K562 (cell line): ENCODE measurements around the gene AFAP1.

Experiments used
- ATF7 ChIP-seq: fragments of 450-650 bp; IDR thresholded peaks from 2 replicates; pipeline ENCODE4 v1.7.1; 2014; ENCODE audit warnings: mild to moderate bottlenecking, moderate library complexity
- ETV6 ChIP-seq, 3 experiments: fragments of 150-350 bp in 1 of 3; sonication (generic) in 1 of 3; formaldehyde crosslinking in 1 of 3; IDR thresholded peaks; 2 replicates each; pipeline versions ENCODE4 v1.6.1 to v1.8.0; 2014 to 2022; ENCODE audit warnings: borderline replicate concordance in 2 of 3, low read depth in 2 of 3, antibody characterized with exemption in 1 of 3, low read length in 1 of 3, mild to moderate bottlenecking in 1 of 3, missing genetic modification reagents in 1 of 3
- HDAC8 ChIP-seq: fragments of 450-650 bp; IDR thresholded peaks from 2 replicates; pipeline ENCODE4 v1.6.1; 2016; ENCODE audit warnings: mild to moderate bottlenecking, missing genetic modification characterization, moderate library complexity, missing compliant biosample characterization
- NR2C1 ChIP-seq, 2 experiments: fragments of 450-650 bp; IDR thresholded peaks; 2 replicates each; pipeline ENCODE4 v1.6.1; 2017; ENCODE audit warnings: mild to moderate bottlenecking in 2 of 2, antibody characterized with exemption in 1 of 2, inconsistent platforms in 1 of 2, missing compliant biosample characterization in 1 of 2, missing genetic modification characterization in 1 of 2
- NR3C1 ChIP-seq: sonication (generic); formaldehyde crosslinking; IDR thresholded peaks from 2 replicates; pipeline ENCODE4 v1.8.1; 2022; ENCODE audit warnings: missing genetic modification reagents
- POLR2A ChIP-seq: fragments of 450-650 bp; conservative IDR thresholded peaks from 2 replicates; pipeline ENCODE4 v1.6.1; 2016
- POLR2AphosphoS5 ChIP-seq: IDR thresholded peaks from 2 replicates; pipeline ENCODE4 v1.6.1; 2011; ENCODE audit warnings: mild to moderate bottlenecking, low read depth, low read length, moderate library complexity; ENCODE audit not compliant: control insufficient read depth, insufficient read depth
- SNRNP70 ChIP-seq: fragments of 200-400 bp; formaldehyde crosslinking; optimal IDR thresholded peaks from 2 replicates; pipeline ENCODE3; 2017; ENCODE audit warnings: low read depth, low read length
- ZNF431 ChIP-seq: sonication (generic); formaldehyde crosslinking; IDR thresholded peaks from 2 replicates; pipeline ENCODE4 v1.8.0; 2022; ENCODE audit warnings: mild to moderate bottlenecking, missing genetic modification reagents
- TF ChIP-seq, protein P1 (sequence below), 3 experiments: IDR thresholded peaks in 2 of 3; conservative IDR thresholded peaks in 1 of 3; 2 replicates each; pipeline ENCODE4 v1.5.1; 2011 to 2012; ENCODE audit warnings: low read length in 3 of 3, mild to moderate bottlenecking in 3 of 3, control low read depth in 2 of 3, improper control_type of control experiment in 1 of 3, inconsistent platforms in 1 of 3, low read depth in 1 of 3, mixed read lengths in 1 of 3, moderate library complexity in 1 of 3; ENCODE audit not compliant: insufficient read depth in 2 of 3
- TF ChIP-seq, protein P2 (sequence below): sonication (generic); formaldehyde crosslinking; IDR thresholded peaks from 2 replicates; pipeline ENCODE4 v1.8.0; 2022; ENCODE audit warnings: mild to moderate bottlenecking, missing genetic modification reagents
- TF ChIP-seq, protein P3 (sequence below): fragments of 200-400 bp; formaldehyde crosslinking; IDR thresholded peaks from 2 replicates; pipeline ENCODE4 v1.6.1; 2017; ENCODE audit warnings: mild to moderate bottlenecking, low read depth, low read length, moderate library complexity
- TF ChIP-seq, protein P4 (sequence below): sonication (generic); formaldehyde crosslinking; IDR thresholded peaks from 2 replicates; pipeline ENCODE4 v1.8.1; 2023; ENCODE audit warnings: mild to moderate bottlenecking, missing genetic modification reagents, moderate library complexity

DNA sequence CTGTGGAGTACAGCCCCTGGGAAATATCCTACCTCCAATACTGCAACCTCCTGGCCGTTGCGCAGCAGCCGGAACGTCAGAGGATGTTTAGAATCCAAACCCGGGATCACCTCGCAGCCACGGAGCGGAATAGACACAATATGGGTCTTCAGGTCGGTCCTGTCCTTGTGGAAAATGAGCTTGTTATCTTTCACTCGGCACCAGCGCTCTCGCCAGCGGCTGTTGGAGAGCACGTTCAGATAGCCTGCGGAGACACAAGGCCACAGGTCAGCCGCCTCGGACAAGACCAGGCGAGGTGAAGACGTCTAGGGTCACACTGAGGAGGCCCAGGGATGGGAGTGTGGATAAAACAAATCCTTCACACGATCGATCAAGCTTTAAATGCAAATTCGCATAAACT lies 139.3 kb downstream of the AFAP1 start:
- TF ChIP-seq POLR2AphosphoS5 (no peak), ETV6 (IDR thresholded peaks at IDR 0.05; ENCODE audit: borderline replicate concordance in 1 of 2, low read depth in 2 of 2, low read length in 1 of 2) (no peak), ETV6 (CRISPR knock-in tag; IDR thresholded peaks at IDR 0.05; ENCODE audit: borderline replicate concordance) (no peak), NR2C1 (IDR thresholded peaks at IDR 0.05) (no peak), NR2C1 (tag; IDR thresholded peaks at IDR 0.05) (no peak), ATF7 (no peak), SNRNP70 (no peak), NR3C1 (CRISPR knock-in tag) (no peak), ZNF431 (no peak), HDAC8 (tag) (no peak), POLR2A (no peak)
- TF ChIP-seq, protein P1, sequence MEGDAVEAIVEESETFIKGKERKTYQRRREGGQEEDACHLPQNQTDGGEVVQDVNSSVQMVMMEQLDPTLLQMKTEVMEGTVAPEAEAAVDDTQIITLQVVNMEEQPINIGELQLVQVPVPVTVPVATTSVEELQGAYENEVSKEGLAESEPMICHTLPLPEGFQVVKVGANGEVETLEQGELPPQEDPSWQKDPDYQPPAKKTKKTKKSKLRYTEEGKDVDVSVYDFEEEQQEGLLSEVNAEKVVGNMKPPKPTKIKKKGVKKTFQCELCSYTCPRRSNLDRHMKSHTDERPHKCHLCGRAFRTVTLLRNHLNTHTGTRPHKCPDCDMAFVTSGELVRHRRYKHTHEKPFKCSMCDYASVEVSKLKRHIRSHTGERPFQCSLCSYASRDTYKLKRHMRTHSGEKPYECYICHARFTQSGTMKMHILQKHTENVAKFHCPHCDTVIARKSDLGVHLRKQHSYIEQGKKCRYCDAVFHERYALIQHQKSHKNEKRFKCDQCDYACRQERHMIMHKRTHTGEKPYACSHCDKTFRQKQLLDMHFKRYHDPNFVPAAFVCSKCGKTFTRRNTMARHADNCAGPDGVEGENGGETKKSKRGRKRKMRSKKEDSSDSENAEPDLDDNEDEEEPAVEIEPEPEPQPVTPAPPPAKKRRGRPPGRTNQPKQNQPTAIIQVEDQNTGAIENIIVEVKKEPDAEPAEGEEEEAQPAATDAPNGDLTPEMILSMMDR (IDR thresholded peaks at IDR 0.05 in 2 of 3, conservative IDR thresholded peaks at IDR 0.05 in 1 of 3; ENCODE audit: insufficient read depth in 2 of 3, low read depth in 1 of 3, low read length in 3 of 3), result no peak
- TF ChIP-seq, protein P2, sequence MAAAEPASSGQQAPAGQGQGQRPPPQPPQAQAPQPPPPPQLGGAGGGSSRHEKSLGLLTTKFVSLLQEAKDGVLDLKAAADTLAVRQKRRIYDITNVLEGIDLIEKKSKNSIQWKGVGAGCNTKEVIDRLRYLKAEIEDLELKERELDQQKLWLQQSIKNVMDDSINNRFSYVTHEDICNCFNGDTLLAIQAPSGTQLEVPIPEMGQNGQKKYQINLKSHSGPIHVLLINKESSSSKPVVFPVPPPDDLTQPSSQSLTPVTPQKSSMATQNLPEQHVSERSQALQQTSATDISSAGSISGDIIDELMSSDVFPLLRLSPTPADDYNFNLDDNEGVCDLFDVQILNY (CRISPR knock-in tag), result no peak
- TF ChIP-seq, protein P3, sequence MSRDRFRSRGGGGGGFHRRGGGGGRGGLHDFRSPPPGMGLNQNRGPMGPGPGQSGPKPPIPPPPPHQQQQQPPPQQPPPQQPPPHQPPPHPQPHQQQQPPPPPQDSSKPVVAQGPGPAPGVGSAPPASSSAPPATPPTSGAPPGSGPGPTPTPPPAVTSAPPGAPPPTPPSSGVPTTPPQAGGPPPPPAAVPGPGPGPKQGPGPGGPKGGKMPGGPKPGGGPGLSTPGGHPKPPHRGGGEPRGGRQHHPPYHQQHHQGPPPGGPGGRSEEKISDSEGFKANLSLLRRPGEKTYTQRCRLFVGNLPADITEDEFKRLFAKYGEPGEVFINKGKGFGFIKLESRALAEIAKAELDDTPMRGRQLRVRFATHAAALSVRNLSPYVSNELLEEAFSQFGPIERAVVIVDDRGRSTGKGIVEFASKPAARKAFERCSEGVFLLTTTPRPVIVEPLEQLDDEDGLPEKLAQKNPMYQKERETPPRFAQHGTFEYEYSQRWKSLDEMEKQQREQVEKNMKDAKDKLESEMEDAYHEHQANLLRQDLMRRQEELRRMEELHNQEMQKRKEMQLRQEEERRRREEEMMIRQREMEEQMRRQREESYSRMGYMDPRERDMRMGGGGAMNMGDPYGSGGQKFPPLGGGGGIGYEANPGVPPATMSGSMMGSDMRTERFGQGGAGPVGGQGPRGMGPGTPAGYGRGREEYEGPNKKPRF, result no peak
- TF ChIP-seq, protein P4, sequence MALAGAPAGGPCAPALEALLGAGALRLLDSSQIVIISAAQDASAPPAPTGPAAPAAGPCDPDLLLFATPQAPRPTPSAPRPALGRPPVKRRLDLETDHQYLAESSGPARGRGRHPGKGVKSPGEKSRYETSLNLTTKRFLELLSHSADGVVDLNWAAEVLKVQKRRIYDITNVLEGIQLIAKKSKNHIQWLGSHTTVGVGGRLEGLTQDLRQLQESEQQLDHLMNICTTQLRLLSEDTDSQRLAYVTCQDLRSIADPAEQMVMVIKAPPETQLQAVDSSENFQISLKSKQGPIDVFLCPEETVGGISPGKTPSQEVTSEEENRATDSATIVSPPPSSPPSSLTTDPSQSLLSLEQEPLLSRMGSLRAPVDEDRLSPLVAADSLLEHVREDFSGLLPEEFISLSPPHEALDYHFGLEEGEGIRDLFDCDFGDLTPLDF (CRISPR knock-in tag), result no peak
